Keratinocyte (primary cell): ENCODE measurements around the gene GPC5.

Experiments
- CTCF ChIP-seq, 3 experiments: IDR thresholded peaks in 1 of 3; conservative IDR thresholded peaks in 1 of 3; optimal IDR thresholded peaks in 1 of 3; 2 replicates in 2 of 3; 3 replicates in 1 of 3; pipeline versions ENCODE3 to v1.5.1; 2011; ENCODE audit warnings: low read length in 3 of 3, mild to moderate bottlenecking in 3 of 3, moderate library complexity in 2 of 3, control low read depth in 1 of 3, inconsistent platforms in 1 of 3; ENCODE audit not compliant: insufficient read depth in 2 of 3; ENCODE audit errors: extremely low read depth in 1 of 3
- EZH2 ChIP-seq: IDR thresholded peaks from one replicate; pipeline ENCODE4 v1.6.1; 2012; ENCODE audit warnings: inconsistent platforms, mild to moderate bottlenecking, low read length, moderate library complexity

- TF ChIP-seq CTCF (optimal IDR thresholded peaks at IDR 0.05 in 1 of 3, IDR thresholded peaks at IDR 0.05 in 1 of 3, conservative IDR thresholded peaks at IDR 0.05 in 1 of 3; ENCODE audit: extremely low read depth in 1 of 3, insufficient read depth in 2 of 3, low read length in 3 of 3): no peak
- no peak for TF ChIP-seq EZH2
Observed at GRCh38 chr13:92535222-92536006, 1137.0 kb downstream of the GPC5 start.
